HepG2 (cell line): ENCODE data around the gene MIS18BP1. TPM values are rescaled to one million over a fixed set of nuclear protein-coding genes. Genes with fewer than 3 reads are reported as not detected.

Experiments
- ATAC-seq: fragments of 200-7000 bp; cut with Tn5 transposase; 3 replicates; pipeline ENCODE4 v1.9.1; 2020; ENCODE audit warnings: mild to moderate bottlenecking, moderate library complexity
- BruUV-seq: library from RNA; stranded (reverse); fragments of 400-500 nt; replicated peaks from 2 replicates; lab custom pipeline; 2021; lab: Mats Ljungman, UMichigan
- CTCF ChIA-PET: fragments of 300-600 bp; formaldehyde crosslinking; extraction: SDS; loops from one replicate; lab custom pipeline; 2021; ENCODE audit warnings: low total read pairs, inconsistent platforms, low intra/inter-chr PET ratio; lab: Yijun Ruan, JAX
- POLR2A ChIA-PET: fragments of 350-600 bp; sonication (Branson Sonifier 250); formaldehyde crosslinking; loops from one replicate; lab custom pipeline; 2020; ENCODE audit warnings: antibody characterized with exemption, inconsistent platforms; lab: Yijun Ruan, JAX
- DNase-seq: peaks from one replicate; pipeline ENCODE4 v3.0.0-alpha.2; 2015; ENCODE audit warnings: low spot score
- FAIRE-seq: peaks from 3 replicates; lab custom pipeline; 2011; peaks lifted over from hg19 to GRCh38; lab: Jason Lieb, UNC
- H2AFZ ChIP-seq: one replicate; pipeline ENCODE4 v1.6.1; 2011; ENCODE audit warnings: low read length, inconsistent platforms
- H3K27ac ChIP-seq: fragments of 300-600 bp; 3 replicates; pipeline ENCODE4 v1.8.0; 2011; ENCODE audit warnings: mixed run types, mild to moderate bottlenecking, mixed read lengths, low read length, inconsistent platforms; ENCODE audit not compliant: insufficient read depth; ENCODE audit errors: extremely low read length
- H3K27me3 ChIP-seq, 2 experiments: fragments of 200-600 bp in 1 of 2; 2 replicates in 1 of 2; 3 replicates in 1 of 2; pipeline versions ENCODE4 v1.6.0 to v1.8.0; 2011; ENCODE audit warnings: low read length in 2 of 2, mild to moderate bottlenecking in 2 of 2, moderate library complexity in 2 of 2, inconsistent platforms in 1 of 2; ENCODE audit not compliant: insufficient read depth in 2 of 2, control insufficient read depth in 1 of 2
- H3K36me3 ChIP-seq, 2 experiments: fragments of 200-600 bp in 1 of 2; replicated peaks in 1 of 2; 2 replicates in 1 of 2; 3 replicates in 1 of 2; pipeline versions ENCODE4 v1.5.1 to v1.8.0; 2011; ENCODE audit warnings: low read length in 2 of 2, inconsistent platforms in 1 of 2; ENCODE audit not compliant: insufficient read depth in 2 of 2, control insufficient read depth in 1 of 2
- H3K4me1 ChIP-seq: 2 replicates; pipeline ENCODE4 v1.5.1; 2012; ENCODE audit warnings: low read length, inconsistent platforms; ENCODE audit not compliant: insufficient read depth
- H3K4me2 ChIP-seq: 2 replicates; pipeline ENCODE4 v1.6.0; 2011; ENCODE audit warnings: low read depth, low read length, inconsistent platforms
- H3K4me3 ChIP-seq, 3 experiments: fragments of 200-600 bp in 1 of 3; sonication (generic), shearing (Covaris generic) in 1 of 3; replicated peaks in 1 of 3; 2 replicates each; pipeline ENCODE4 v1.5.1; 2011 to 2016; ENCODE audit warnings: low read length in 3 of 3, inconsistent platforms in 2 of 3, low read depth in 2 of 3, mild to moderate bottlenecking in 2 of 3, control low read depth in 1 of 3, mixed read lengths in 1 of 3; ENCODE audit not compliant: insufficient read depth in 1 of 3
- H3K79me2 ChIP-seq: one replicate; pipeline ENCODE4 v1.6.1; 2011; ENCODE audit warnings: low read length, inconsistent platforms; ENCODE audit not compliant: insufficient read depth
- H3K9ac ChIP-seq: 2 replicates; pipeline ENCODE4 v1.6.0; 2011; ENCODE audit warnings: mild to moderate bottlenecking, low read depth, low read length, inconsistent platforms; ENCODE audit not compliant: insufficient read depth
- H3K9me3 ChIP-seq: 2 replicates; pipeline ENCODE4 v1.5.1; 2012; ENCODE audit warnings: mild to moderate bottlenecking, low read length
- H4K20me1 ChIP-seq: 2 replicates; pipeline ENCODE4 v1.6.0; 2011; ENCODE audit warnings: inconsistent platforms, mild to moderate bottlenecking, low read length, moderate library complexity; ENCODE audit not compliant: insufficient read depth
- HOXD1 ChIP-seq: sonication (generic); formaldehyde crosslinking; IDR thresholded peaks from 2 replicates; pipeline ENCODE4 v1.5.0; 2020; ENCODE audit warnings: missing genetic modification reagents
- ISL2 ChIP-seq: sonication (generic); formaldehyde crosslinking; IDR thresholded peaks from 2 replicates; pipeline ENCODE4 v1.5.0; 2020; ENCODE audit warnings: missing genetic modification reagents
- ZBTB2 ChIP-seq: sonication (generic); formaldehyde crosslinking; IDR thresholded peaks from 2 replicates; pipeline ENCODE4 v1.8.0; 2022; ENCODE audit warnings: low read depth, missing genetic modification reagents
- ZNF136 ChIP-seq: sonication (generic); formaldehyde crosslinking; IDR thresholded peaks from 2 replicates; pipeline ENCODE4 v1.8.1; 2022; ENCODE audit warnings: low read depth, mild to moderate bottlenecking, moderate library complexity, missing genetic modification reagents
- ZNF160 ChIP-seq: sonication (generic); formaldehyde crosslinking; IDR thresholded peaks from 2 replicates; pipeline ENCODE4 v1.8.0; 2022; ENCODE audit warnings: mild to moderate bottlenecking, inconsistent platforms, missing genetic modification reagents
- ZNF292 ChIP-seq: sonication (generic); formaldehyde crosslinking; IDR thresholded peaks from 2 replicates; pipeline ENCODE4 v1.8.1; 2022; ENCODE audit warnings: mild to moderate bottlenecking, low read depth, missing genetic modification reagents, borderline replicate concordance
- ZNF317 ChIP-seq: sonication (generic); formaldehyde crosslinking; IDR thresholded peaks from 2 replicates; pipeline ENCODE4 v1.5.0; 2020; ENCODE audit warnings: mild to moderate bottlenecking, missing genetic modification reagents
- ZNF557 ChIP-seq: sonication (generic); formaldehyde crosslinking; IDR thresholded peaks from 2 replicates; pipeline ENCODE4 v1.4.0; 2020; ENCODE audit warnings: missing genetic modification reagents
- ZNF704 ChIP-seq: sonication (generic); formaldehyde crosslinking; IDR thresholded peaks from 2 replicates; pipeline ENCODE4 v1.8.1; 2023; ENCODE audit warnings: mild to moderate bottlenecking, inconsistent platforms, moderate library complexity, missing genetic modification reagents, borderline replicate concordance
- ZSCAN31 ChIP-seq: sonication (generic); formaldehyde crosslinking; IDR thresholded peaks from 2 replicates; pipeline ENCODE4 v1.5.0; 2020; ENCODE audit warnings: low read depth, mild to moderate bottlenecking, missing genetic modification reagents
- WGBS: methylation state at CpG from one replicate; pipeline ENCODE4 v1.1.6; 2017; ENCODE audit warnings: low lambda C conversion rate; 5-methylcytosine and 5-hydroxymethylcytosine counted together
- in situ Hi-C: cut with HindIII; loops from 2 replicates; pipeline ENCODE4 v1.10.0; 2017; ENCODE audit warnings: low pct_unique_long_range_greater_than_20kb; ENCODE audit not compliant: extremely low pct_ligation_motif_present
- intact Hi-C: fragments of 100-400 bp; cut with micrococcal nuclease; formaldehyde crosslinking; loops from one replicate; pipeline ENCODE4 v1.10.0; 2022; ENCODE audit not compliant: unreplicated experiment
- polyA plus RNA-seq, 8 experiments: library from polyadenylated mRNA; depleted of rRNA in 3 of 8; stranded (reverse) in 7 of 8; unstranded in 1 of 8; fragments of >200 nt; fragmentation: Illumina TruSeq in 4 of 8; extraction: Trizol in 4 of 8; gene quantifications; 2 replicates each; pipeline versions ENCODE4 v1.2.1 to v1.2.3, GENCODE V29; 2011 to 2016; ENCODE audit warnings: low read depth in 4 of 8, missing spikeins in 1 of 8, mixed read lengths in 1 of 8; ENCODE audit not compliant: insufficient read depth in 1 of 8
- total RNA-seq, 5 experiments: library from RNA; depleted of rRNA; stranded (reverse); fragments of >200 nt; fragmentation: Illumina TruSeq; extraction: Trizol; gene quantifications; 2 replicates each; pipeline ENCODE4 v1.2.3, GENCODE V29; 2016; ENCODE audit warnings: low read depth in 1 of 5

The MIS18BP1 gene
- total and polyA plus RNA-seq, 2 of the 13 experiments (the other 11 are each of a cell fraction or from before 2014, with no cell fraction given), result 9.5 to 36.4 TPM

DNA sequence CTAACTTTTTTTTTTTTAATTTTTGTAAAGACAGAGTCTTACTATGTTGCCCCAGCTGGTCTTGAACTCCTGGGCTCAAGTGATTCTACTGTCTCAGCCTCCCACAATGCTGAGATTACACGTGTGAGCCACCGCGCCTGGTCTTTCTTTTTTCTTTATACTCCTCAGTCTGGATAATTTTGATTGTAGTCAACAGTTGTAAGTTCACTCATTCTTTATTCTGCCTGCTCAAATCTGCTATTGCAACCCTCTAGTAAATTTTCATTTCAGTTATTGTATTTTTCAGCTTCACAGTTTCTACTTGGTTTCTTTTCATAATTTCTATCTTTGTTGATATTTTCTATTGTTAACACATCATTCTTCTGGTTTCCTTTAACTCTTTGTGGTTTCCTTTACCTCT is 5.8 kb upstream of the MIS18BP1 start:
- ATAC-seq (no peak), DNase-seq (no peak), FAIRE-seq (no peak)
- intact Hi-C loops (no loop called here), in situ Hi-C loops (no loop called here)
- H3K4me2 ChIP-seq, result no peak overlapping the region
- H3K36me3 ChIP-seq, result no peaks in the 10 kb centered on the region
- peak; percentile 95 for TF ChIP-seq ZNF160 (CRISPR knock-in tag)
- TF ChIP-seq ZBTB2 (CRISPR knock-in tag), result no peak
- no peak for TF ChIP-seq ZSCAN31
- H3K4me1 ChIP-seq, result peaks cover 12% of the 10 kb centered on the region
- no peak overlapping the region for H3K9ac ChIP-seq
- no peak overlapping the region for H3K27ac ChIP-seq
- ChIA-PET POLR2A (no interaction called here), CTCF (no interaction called here)
- no peaks in the 10 kb centered on the region for H4K20me1 ChIP-seq
- WGBS, result 88% methylated on average over 3 of the region's 3 CpGs
- H3K4me3 ChIP-seq, result no peak overlapping the region
- no TSS peak for BruUV-seq
- H3K9me3 ChIP-seq, result peaks cover 16% of the 10 kb centered on the region
- H3K79me2 ChIP-seq, result no peaks in the 10 kb centered on the region
- H2AFZ ChIP-seq, result no peak overlapping the region
- H3K27me3 ChIP-seq, result no peaks in the 10 kb centered on the region; a peak in 1 of 5 replicates

DNA sequence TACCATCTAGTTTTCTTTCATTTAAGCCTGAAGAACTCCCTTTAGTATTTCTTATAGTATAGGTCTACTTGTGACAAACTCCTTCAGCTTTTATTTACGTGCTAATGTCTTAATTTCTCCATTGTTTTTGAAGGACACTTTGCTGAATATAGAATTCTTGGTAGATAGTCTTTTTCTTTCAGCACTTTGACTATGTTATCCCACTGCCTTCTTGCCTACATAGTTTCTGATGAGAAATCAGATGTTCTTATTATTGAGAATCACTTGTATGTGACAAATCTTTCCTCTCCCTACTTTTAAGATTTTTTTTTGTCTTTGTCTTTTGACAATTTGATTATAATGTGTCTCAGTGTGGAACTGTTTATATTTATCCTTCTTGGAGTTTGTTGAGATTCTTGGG is 5.1 kb upstream of the MIS18BP1 start:
- Histone ChIP-seq H3K4me2 (no peak overlapping the region), H3K36me3 (no peaks in the 10 kb centered on the region), H3K9me3 (peaks cover 16% of the 10 kb centered on the region), H3K27ac (no peak overlapping the region), H3K4me1 (peaks cover 13% of the 10 kb centered on the region), H3K79me2 (no peaks in the 10 kb centered on the region), H3K27me3 (no peaks in the 10 kb centered on the region; a peak in 1 of 5 replicates), H4K20me1 (no peaks in the 10 kb centered on the region), H2AFZ (no peak overlapping the region), H3K9ac (no peak overlapping the region), H3K4me3 (no peak overlapping the region)
- FAIRE-seq (no peak), DNase-seq (no peak), ATAC-seq (no peak)
- no TSS peak for BruUV-seq
- 0% methylated on average over 1 of the region's 1 CpG for WGBS
- intact Hi-C loops (no loop called here), in situ Hi-C loops (no loop called here)
- CTCF ChIA-PET, result no interaction called here
- POLR2A ChIA-PET, result no interaction called here
- TF ChIP-seq ZNF292 (CRISPR knock-in tag) (no peak), ZNF704 (no peak), ISL2 (CRISPR knock-in tag) (no peak), ZNF136 (CRISPR knock-in tag) (peak; percentile 57; the same call in 1 of the 2 replicates), ZNF317 (CRISPR knock-in tag) (peak; percentile 94), ZNF557 (CRISPR knock-in tag) (no peak), HOXD1 (CRISPR knock-in tag) (no peak)
